KMS-11 (cell line): ENCODE data around the gene ASXL3.
A peak's percentile ranks its signal among the peaks of the same experiment; 100 is the strongest.

Source experiments
- H2AFZ ChIP-seq: fragments of 200-600 bp; sonication (generic); 2 replicates; pipeline ENCODE4 v1.6.1; 2016; ENCODE audit warnings: antibody characterized with exemption, mixed run types, low read depth
- H3K27ac ChIP-seq: fragments of 200-600 bp; sonication (generic); 2 replicates; pipeline ENCODE4 v1.6.1; 2016; ENCODE audit warnings: mild to moderate bottlenecking, mixed run types
- H3K27me3 ChIP-seq: fragments of 200-600 bp; sonication (generic); 2 replicates; pipeline ENCODE4 v1.6.1; 2017; ENCODE audit warnings: mild to moderate bottlenecking, low read depth, mixed run types, moderate library complexity; ENCODE audit not compliant: insufficient read depth
- H3K36me3 ChIP-seq: fragments of 200-600 bp; sonication (generic); 2 replicates; pipeline ENCODE4 v1.6.1; 2017; ENCODE audit warnings: mild to moderate bottlenecking, mixed run types; ENCODE audit not compliant: insufficient read depth
- H3K4me1 ChIP-seq: fragments of 200-600 bp; sonication (generic); 2 replicates; pipeline ENCODE4 v1.6.1; 2016; ENCODE audit warnings: mild to moderate bottlenecking, low read depth, mixed run types; ENCODE audit not compliant: poor library complexity, severe bottlenecking
- H3K4me2 ChIP-seq: fragments of 200-600 bp; sonication (generic); 2 replicates; pipeline ENCODE4 v1.7.0; 2016; ENCODE audit warnings: mild to moderate bottlenecking, mixed run types
- H3K4me3 ChIP-seq: fragments of 200-600 bp; sonication (generic); IDR thresholded peaks from 2 replicates; pipeline ENCODE4 v1.6.1; 2017; ENCODE audit warnings: low read depth, low read length, mixed read lengths; ENCODE audit not compliant: insufficient read depth
- H3K79me2 ChIP-seq: fragments of 200-600 bp; sonication (generic); 2 replicates; pipeline ENCODE4 v1.6.1; 2016; ENCODE audit warnings: low read depth, mixed run types; ENCODE audit not compliant: insufficient read depth
- H3K9ac ChIP-seq: fragments of 200-600 bp; sonication (generic); 2 replicates; pipeline ENCODE4 v1.6.1; 2016; ENCODE audit warnings: mild to moderate bottlenecking, mixed run types
- H4K20me1 ChIP-seq: fragments of 200-600 bp; sonication (generic); 2 replicates; pipeline ENCODE4 v1.6.1; 2016; ENCODE audit warnings: mild to moderate bottlenecking, mixed run types; ENCODE audit not compliant: insufficient read depth
- TF ChIP-seq, protein P1 (sequence below): fragments of 200-600 bp; sonication (generic); conservative IDR thresholded peaks from 2 replicates; pipeline ENCODE4 v1.6.1; 2017; ENCODE audit warnings: low read depth, mild to moderate bottlenecking, antibody characterized with exemption, low read length, moderate library complexity, mixed read lengths

Gene ASXL3

DNA sequence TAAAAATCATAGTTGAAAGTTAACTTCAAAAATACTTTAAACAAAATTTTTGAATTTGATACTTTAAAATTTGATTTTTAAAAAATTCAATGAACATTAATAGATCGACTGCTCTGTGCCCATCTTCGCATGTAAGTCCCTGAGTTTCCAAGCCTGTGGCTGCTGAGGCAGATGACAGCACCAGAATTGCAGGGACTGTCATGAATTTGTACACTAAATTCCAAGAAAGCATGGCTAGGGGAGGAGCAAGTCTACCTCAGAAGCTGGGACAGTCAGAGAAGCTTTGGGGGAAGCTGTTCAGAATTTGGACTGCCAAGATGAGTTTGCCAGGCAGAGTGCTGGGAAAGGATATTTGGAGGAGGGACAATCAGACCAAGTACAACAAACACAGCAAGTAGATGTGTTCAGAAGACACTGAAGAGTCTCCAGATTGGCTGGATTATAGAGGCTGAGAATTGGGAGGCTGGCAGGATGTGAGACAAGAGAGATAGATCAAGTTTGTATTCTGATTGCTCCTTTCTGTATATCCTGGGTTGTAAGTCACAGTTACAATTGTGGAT, 79.0 kb downstream of the ASXL3 start:
- H3K27ac ChIP-seq, result no peak overlapping the region
- no peaks in the 10 kb centered on the region for H3K4me1 ChIP-seq
- no peaks in the 10 kb centered on the region for H4K20me1 ChIP-seq
- H2AFZ ChIP-seq, result no peak overlapping the region
- H3K4me2 ChIP-seq, result no peak overlapping the region
- H3K9ac ChIP-seq, result no peak overlapping the region
- no peak overlapping the region for H3K4me3 ChIP-seq
- no peaks in the 10 kb centered on the region for H3K79me2 ChIP-seq
- TF ChIP-seq, protein P1, sequence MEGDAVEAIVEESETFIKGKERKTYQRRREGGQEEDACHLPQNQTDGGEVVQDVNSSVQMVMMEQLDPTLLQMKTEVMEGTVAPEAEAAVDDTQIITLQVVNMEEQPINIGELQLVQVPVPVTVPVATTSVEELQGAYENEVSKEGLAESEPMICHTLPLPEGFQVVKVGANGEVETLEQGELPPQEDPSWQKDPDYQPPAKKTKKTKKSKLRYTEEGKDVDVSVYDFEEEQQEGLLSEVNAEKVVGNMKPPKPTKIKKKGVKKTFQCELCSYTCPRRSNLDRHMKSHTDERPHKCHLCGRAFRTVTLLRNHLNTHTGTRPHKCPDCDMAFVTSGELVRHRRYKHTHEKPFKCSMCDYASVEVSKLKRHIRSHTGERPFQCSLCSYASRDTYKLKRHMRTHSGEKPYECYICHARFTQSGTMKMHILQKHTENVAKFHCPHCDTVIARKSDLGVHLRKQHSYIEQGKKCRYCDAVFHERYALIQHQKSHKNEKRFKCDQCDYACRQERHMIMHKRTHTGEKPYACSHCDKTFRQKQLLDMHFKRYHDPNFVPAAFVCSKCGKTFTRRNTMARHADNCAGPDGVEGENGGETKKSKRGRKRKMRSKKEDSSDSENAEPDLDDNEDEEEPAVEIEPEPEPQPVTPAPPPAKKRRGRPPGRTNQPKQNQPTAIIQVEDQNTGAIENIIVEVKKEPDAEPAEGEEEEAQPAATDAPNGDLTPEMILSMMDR, result no peak
- H3K36me3 ChIP-seq, result no peaks in the 10 kb centered on the region
- H3K27me3 ChIP-seq, result no peaks in the 10 kb centered on the region

DNA sequence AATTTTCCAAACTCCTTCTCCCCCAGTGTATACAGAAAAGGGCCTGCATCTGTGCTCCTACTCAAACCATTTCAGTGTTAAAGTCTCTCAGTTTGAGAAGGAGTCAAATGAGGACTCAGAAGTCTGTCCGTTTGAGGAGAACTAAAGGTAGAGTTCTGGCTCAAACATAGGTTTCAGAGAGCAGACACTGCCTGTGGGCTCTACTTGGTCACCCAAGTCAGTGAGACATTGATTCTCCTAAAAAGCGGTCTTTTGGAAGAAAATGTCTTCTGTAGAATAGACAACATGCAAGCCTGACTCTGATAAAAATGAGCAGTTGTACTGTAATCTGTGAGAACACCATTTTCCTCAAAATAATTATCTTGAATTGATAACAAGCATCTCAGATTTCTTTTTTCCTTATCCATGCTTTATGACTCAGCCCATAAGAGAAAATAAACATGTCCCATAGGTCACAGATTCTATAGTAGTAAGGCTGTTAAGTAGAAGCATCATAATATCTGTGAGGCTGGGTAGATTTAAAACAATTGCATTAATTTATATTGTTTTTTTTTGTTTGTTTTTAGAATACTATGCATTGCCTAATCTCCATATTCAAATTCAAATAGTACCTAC, 82.8 kb downstream of the ASXL3 start:
- Histone ChIP-seq H3K9ac (no peak overlapping the region), H4K20me1 (no peaks in the 10 kb centered on the region), H3K4me3 (no peak overlapping the region), H3K4me2 (no peak overlapping the region), H3K79me2 (no peaks in the 10 kb centered on the region), H3K27me3 (no peaks in the 10 kb centered on the region), H3K27ac (no peak overlapping the region), H3K4me1 (peaks cover 13% of the 10 kb centered on the region), H2AFZ (no peak overlapping the region), H3K36me3 (no peaks in the 10 kb centered on the region)
- TF ChIP-seq, protein P1, result no peak

DNA sequence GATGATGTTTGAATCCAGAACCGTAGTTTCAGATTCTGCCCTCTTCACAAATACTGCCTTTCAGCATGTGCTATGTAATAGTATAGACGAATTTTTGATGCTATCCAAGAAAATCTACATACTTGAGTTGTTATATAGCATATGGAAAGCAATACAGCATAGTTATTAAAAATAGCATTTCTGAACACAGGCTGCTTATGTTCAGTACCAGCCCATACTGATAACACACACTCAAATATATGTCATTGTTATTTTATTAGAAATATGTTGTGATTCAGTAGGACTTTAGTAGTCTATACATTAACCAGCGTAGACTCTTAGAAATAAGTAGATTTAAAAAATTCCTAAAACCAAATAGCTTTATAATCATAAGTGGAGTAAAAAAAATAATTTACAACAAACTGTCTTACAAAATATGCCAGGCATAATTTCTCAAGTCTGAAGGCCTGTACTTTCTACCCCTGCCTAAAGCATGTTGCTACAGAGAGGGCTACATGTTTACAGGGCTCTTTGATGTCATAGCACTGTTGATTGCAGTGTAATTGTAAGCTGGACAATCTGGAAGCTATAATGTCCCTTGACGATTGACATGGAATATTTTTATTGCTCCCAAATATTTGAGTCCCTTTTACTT, 86.3 kb downstream of the ASXL3 start:
- Histone ChIP-seq H3K4me1 (peaks cover 48% of the 10 kb centered on the region), H3K9ac (no peak overlapping the region), H2AFZ (no peak overlapping the region), H3K36me3 (no peaks in the 10 kb centered on the region), H3K27me3 (no peaks in the 10 kb centered on the region), H3K79me2 (no peaks in the 10 kb centered on the region), H3K4me2 (no peak overlapping the region), H4K20me1 (no peaks in the 10 kb centered on the region), H3K4me3 (no peak overlapping the region), H3K27ac (no peak overlapping the region)
- TF ChIP-seq, protein P1, result no peak

DNA sequence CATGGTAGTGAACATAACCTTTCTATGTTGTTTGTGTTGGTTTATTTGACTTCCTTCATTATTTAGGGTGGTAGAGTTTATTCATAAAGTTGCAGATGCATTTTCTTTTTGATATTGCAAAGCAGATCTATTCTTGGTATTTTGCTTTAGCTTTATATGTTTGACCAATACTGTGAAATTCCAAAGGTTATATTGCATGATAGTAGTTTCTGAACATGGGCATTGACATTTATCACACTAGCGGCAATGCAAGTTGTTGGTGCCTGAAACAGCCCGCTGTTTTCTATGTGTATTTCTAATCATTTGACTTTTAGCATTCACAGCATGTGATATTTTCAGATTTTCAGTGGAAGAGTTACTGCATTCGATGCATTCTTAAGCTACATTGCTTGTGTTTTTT, 87.2 kb downstream of the ASXL3 start:
- TF ChIP-seq, protein P1, result no peak
- Histone ChIP-seq H3K9ac (no peak overlapping the region), H3K79me2 (no peaks in the 10 kb centered on the region), H2AFZ (no peak overlapping the region), H3K4me1 (peaks cover 55% of the 10 kb centered on the region), H3K4me3 (no peak overlapping the region), H4K20me1 (no peaks in the 10 kb centered on the region), H3K4me2 (peak overlapping the region; percentile 52; the same call in 1 of the 2 replicates), H3K27me3 (no peaks in the 10 kb centered on the region), H3K36me3 (no peaks in the 10 kb centered on the region), H3K27ac (no peak overlapping the region)
